Heart left ventricle (tissue), 13 donors: Measurements from ENCODE around the gene IFFO2.

Experiments
- POLR2A ChIP-seq, 2 donors: fragments of 450-650 bp; IDR thresholded peaks; one replicate each; pipeline ENCODE4 v1.6.1; 2017; ENCODE audit warnings: antibody characterized with exemption in 2 of 2, mild to moderate bottlenecking in 2 of 2, moderate library complexity in 2 of 2
- TF ChIP-seq, protein P1 (sequence below), 12 donors: fragments of 200-600 bp; sonication (generic) in 4 of 12; IDR thresholded peaks; one replicate each; pipeline versions ENCODE4 v1.5.0 to v1.8.0; 2018 to 2022; ENCODE audit warnings: antibody characterized with exemption in 12 of 12, mild to moderate bottlenecking in 5 of 12
- donor health status: ischemic (EF 13 %, LVEDD 7.1; RV severe dilation, severe dysfunction).
- donor health status: DM: no; HTN: yes; CAD: no.
- donor health status: DM: no; HTN: no; CAD: no.
- donor health status: ischemic (EF 25% LVEDD 6.9; RV normal size, moderate dysfunction).
- donor health status: ischemic (EF 25% LVEDD 5.7; RV mildly dilated, moderate dysfunction).
- donor health status: ischemic (EF 35%, LVEDD 5.7; RV mildly dilated, moderate dysfunction).
- donor health status: nonischemic (EF 11% LVEDD 7.7; RV severe dilation, severe dysfunction).
- donor health status: DM: yes; HTN: yes; CAD: no.
- donor health status: PGD.
- donor health status: ischemic (EF 29% LVEDD 5.4; RV normal size, mild dysfunction).
- donor health status: nonischemic (EF 23%, LVEDD 6.1; RV moderate dilation, normal function).

DNA sequence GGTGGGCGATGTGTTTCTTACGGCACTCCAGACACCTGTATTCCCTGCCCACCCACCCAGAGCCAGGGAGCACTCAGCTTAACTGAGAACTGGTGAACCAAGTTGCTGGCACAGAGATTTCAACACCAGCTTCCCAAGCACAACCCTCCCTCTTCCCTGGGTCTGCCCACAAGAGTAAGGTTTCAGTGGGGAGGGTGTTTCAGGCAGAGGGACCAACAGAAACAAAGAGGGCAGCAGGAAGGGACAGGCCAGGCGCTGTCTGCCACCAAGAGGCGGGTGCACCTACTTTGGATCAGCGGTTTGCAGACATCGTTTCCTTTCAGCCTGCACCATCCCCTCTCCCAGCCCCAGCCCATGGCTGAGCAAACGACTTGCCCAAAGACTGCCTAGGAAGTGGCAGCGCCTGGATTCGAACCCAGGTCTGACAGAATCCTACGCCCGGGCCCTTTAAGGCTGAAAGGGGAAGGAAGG lies 32.2 kb downstream of the IFFO2 start:
- TF ChIP-seq, protein P1, sequence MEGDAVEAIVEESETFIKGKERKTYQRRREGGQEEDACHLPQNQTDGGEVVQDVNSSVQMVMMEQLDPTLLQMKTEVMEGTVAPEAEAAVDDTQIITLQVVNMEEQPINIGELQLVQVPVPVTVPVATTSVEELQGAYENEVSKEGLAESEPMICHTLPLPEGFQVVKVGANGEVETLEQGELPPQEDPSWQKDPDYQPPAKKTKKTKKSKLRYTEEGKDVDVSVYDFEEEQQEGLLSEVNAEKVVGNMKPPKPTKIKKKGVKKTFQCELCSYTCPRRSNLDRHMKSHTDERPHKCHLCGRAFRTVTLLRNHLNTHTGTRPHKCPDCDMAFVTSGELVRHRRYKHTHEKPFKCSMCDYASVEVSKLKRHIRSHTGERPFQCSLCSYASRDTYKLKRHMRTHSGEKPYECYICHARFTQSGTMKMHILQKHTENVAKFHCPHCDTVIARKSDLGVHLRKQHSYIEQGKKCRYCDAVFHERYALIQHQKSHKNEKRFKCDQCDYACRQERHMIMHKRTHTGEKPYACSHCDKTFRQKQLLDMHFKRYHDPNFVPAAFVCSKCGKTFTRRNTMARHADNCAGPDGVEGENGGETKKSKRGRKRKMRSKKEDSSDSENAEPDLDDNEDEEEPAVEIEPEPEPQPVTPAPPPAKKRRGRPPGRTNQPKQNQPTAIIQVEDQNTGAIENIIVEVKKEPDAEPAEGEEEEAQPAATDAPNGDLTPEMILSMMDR (IDR thresholded peaks at IDR 0.05) = no peak
- TF ChIP-seq POLR2A (IDR thresholded peaks at IDR 0.05) = no peak
